ENCODE results near the gene SBK3.
"Not testable (repeated sequence)": the region's sequence is repeated elsewhere in the genome, so short reads cannot be mapped to it uniquely, and the experiment has no call there.

The SBK3 gene, protein sequence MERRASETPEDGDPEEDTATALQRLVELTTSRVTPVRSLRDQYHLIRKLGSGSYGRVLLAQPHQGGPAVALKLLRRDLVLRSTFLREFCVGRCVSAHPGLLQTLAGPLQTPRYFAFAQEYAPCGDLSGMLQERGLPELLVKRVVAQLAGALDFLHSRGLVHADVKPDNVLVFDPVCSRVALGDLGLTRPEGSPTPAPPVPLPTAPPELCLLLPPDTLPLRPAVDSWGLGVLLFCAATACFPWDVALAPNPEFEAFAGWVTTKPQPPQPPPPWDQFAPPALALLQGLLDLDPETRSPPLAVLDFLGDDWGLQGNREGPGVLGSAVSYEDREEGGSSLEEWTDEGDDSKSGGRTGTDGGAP

DNA sequence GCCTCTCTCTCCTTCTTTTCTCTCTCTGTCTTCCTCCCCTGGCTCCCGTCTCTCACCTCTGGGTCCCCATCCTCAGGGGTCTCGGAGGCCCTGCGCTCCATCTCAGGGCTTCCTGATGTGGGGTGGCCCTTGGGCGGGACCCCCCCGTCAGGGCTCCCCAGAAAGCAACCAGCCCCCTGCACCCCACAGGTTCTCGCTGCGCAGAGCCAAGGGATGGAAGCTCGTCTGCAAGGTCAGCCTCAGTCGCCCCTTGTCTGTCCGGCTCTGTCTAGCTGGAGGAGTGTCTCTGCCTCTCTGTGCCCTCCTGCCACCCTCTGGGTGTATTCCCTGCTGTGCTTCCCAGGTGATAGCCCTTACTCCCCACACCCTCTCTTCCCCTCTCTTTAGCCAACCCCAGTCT, at the start of gene SBK3:
TSS of gene SBK3 (minus strand) at position 101 of the 400 bp plus-strand sequence. CDS start at position 101, 0 bp downstream.
- no peak for DNase-seq (ENCODE audit: low read depth, low spot score)

DNA sequence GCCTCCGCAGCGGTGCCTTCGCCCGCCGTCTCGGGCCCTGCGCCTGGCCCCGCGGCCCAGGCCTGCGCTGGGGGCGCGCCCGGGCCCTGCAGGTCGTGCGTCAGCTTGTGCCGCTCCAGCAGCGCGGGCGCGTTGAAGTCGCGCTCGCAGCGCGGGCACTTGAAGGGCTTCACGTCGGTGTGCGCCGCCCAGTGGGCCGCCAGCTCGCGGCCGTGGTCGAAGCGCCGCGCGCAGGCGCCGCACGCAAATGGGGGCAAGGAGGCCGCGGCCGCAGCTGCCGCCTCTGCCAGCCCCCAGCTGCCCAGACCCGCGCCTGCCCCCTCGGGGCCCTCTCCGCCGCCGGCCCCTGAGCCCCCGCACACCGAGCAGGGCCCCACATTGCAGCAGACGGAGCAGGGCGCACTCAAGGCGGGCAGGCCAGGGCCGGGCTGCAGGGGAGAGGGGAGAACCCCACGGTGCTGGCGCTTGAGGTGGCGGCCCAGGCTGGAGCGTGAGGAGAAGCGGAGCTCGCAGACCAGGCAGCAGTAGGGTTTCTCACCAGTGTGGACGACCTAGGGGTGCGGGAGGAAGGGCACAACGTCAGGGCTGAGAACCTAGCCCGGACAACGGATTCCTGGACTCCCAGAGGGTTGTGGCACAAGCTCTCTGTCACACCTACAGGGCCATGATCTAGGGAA, 47.9 kb upstream of the SBK3 start:
- no peak for DNase-seq (ENCODE audit: low read depth, low spot score)

DNA sequence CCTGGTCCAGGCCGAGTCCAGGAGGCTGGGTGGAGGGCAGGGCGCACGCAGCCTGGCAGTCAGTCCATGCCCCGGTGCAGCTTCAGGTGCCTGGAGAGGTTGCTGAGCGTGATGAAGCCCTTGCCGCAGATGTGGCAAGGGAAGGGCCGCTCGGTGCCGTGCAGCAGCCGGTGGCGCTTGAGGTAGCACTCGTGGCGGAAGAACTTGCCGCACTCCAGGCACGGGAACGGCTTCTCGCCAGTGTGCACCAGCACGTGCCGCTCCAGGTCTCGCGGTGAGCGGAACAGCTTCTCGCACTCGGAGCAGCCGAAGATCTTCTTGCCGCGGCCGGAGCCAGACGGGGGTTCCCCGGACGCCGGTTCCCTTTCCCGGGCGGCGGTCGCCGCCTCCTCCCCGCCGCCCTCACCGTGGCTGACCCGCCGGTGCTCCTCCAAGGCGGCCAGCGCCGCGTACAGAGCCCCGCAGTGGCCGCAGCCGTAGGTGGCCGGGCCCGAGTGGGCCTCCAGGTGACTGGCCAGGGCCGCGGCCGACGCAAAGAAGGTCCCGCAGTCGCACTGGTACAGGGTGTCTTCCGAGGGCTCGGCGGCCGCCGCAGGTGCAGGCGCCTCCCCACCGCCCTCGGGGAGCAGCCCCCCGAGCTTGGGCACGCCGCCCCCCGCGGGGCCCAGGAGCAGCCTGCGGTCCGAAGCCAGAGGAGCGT, 47.2 kb upstream of the SBK3 start:
- DNase-seq (ENCODE audit: low read depth, low spot score), result no peak

DNA sequence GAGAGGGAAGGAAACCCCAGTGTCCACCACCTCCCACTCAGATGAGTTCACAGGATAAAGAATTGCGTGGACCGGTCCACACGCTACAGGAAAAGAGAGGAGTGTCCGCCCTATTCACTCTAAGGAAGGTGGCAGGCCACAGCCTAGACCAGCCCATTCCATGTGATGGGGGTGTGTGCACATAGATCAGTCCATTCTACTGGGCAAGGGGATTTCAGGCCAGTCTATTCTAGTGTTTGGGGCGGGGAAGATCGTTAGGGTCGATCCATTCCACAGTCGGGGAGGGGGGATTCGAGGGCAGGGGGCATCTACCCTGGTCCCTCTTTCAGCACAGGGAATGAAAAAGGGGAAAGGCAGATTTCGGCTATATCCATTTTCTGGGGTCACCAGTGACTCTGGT, 46.2 kb upstream of the SBK3 start:
- no peak for DNase-seq (ENCODE audit: low read depth, low spot score)

DNA sequence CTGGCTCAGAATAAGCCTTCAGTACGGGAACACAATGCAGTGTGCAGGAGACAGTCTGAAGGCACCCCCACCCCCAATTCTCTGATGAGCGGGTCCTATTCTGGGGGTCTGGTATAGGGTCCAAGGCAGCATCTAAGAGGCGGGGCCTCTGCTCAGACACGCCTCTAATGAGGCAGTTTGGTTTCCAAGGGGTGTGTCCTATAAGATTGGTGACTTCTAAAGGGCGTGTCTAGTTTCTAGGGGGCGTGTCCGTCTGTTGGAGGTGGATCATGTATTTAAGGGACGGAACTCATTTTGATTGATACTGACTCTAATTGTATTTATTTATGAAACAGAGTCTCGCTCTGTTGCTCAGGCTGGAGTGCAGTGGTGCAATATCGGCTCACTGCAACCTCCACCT, 45.3 kb upstream of the SBK3 start:
- no peak for DNase-seq (ENCODE audit: low read depth, low spot score)

DNA sequence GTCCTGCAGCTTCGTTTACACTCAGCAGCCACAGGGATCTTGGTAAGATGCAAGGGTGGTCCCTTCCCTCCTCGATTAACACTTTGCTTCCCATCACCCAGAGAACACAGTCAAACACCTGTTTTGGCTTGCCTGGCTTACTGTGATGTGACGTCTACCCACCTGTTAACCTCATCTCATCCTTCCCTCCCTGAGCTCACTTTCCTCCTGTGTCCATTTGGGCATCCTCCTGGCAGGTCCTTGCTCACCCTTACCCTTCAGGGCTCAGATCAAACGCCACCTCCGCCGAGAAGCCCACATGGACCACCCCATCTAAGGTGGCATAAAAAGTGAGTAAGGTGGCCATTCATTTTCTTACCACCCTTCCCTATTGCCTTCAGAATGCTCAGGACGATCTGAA, 44.8 kb upstream of the SBK3 start:
- DNase-seq (ENCODE audit: low read depth, low spot score), result no peak

DNA sequence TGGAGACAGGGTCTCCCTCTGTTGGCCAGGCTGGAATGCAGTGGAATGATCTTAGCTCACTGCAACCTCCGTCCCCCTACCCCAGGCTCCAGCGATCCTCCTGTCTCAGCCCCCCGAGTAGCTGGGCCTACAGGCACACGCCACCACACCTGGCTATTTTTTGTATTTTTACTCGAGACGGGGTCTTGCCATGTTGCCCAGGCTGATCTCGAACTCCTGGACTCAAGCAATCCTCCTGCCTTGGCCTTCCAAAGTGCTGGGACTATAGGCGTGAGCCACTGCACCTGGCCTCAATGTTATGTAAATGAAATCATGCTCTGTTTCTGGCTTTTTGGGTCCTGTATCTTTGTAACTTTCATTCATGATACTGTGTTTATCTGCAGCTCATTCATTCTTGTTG, 43.4 kb upstream of the SBK3 start:
- DNase-seq (ENCODE audit: low read depth, low spot score), result no peak

DNA sequence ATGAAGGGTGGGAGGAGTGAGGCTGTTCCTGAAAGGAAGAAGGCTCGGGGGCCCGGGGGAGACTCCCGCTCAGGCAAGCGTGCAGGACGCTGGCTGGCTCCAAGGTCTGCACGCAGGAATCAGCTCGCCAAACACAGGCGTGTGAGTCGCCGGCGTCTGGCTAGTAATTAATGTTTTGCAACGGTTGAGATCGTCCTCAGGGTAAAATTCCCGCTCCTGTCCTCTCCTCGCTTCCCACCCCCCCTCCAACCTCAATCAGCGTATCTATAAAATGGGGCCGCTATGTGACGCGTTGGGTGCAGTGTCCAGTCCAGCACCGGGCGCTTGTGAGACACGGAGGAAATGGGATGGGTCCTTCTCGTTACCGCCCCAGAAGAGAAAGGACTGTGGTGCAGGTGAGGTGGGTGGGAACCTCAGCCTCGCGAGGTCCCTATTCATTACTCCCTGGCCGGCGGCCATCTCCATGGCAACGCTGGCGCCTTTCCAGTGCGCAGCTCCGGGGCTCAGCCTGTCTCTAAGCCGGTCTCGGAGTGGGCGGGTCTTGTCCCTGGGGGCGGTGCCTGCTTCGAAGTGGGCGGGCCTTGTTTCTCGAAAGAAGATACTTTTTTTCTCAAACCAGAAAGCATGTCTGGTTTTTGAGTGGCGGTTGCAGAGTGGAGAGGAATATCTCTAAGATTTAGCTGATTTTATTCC, 41.8 kb upstream of the SBK3 start:
- DNase-seq (ENCODE audit: low read depth, low spot score), result peak; percentile 63

DNA sequence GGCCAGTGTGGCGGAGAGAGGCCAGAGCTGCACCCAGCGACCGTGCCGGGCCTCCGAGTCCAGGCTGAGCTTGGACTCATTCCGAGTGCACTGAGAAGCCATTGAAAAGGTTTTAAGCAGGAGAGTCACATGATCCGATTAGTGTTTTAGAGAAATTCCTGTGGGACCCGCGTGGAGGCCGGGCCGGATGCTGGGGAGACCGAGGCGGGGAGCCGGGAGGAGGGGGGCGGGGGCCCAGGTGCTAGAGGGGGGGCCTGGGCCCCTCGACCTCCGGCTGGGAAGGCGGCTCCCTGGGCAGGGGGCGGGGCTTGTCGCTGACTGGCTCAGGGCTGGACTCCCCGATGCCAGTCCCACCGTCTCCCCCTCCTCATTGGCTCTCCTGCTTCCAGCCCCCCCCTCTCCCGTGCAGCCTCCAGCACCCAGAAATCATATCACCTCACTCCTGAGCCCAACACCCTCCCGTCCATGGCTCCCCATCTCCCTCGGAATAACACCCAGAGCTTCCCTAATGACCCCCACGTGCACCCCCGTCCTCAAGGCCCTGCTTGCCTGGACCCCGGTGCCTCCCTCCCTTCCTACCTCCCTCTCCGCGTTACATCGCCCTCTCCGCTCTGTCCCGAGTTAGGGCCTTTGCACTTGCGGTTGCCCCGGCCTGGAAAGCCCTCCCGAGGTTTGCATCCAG, 40.5 kb upstream of the SBK3 start:
- peak; percentile 41 for DNase-seq (ENCODE audit: low read depth, low spot score)

DNA sequence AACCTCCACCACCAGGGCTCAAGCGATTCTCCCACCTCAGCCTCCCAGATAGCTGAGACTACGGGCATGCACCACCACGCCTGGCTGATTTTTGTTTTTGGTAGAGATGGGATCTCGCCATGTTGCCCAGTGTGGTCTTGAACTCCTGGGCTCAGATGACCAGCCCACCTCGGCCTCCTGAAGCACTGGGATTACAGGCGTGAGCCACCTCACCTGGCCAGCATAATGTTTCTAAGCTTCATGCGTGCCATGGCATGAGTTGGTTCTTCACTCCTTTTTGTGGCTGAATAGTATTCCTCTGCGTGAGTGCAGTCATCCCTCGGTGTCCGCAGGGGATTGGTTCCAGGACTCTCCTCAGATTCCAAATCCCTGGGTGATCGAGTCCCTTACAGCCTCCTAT, 39.5 kb upstream of the SBK3 start:
- DNase-seq (ENCODE audit: low read depth, low spot score), result no peak

DNA sequence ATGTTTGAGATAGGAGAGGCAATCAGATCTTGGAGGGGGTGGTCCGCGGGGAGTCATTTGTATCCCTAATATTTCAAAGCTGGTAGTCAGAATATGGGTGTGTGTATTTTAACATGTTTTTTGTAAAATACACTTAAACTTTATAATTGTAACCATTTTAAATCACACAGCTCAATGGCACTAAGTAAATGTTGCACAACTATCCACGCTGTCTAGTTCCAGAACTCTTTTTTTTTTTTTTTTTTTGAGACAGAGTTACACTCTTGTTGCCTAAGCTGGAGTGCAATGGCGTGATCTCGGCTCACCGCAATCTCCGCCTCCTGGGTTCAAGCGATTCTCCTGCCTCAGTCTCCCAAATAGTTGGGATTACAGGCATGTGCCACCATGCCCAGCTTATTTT, 38.6 kb upstream of the SBK3 start:
- not testable (repeated sequence) for DNase-seq (ENCODE audit: low read depth, low spot score)

DNA sequence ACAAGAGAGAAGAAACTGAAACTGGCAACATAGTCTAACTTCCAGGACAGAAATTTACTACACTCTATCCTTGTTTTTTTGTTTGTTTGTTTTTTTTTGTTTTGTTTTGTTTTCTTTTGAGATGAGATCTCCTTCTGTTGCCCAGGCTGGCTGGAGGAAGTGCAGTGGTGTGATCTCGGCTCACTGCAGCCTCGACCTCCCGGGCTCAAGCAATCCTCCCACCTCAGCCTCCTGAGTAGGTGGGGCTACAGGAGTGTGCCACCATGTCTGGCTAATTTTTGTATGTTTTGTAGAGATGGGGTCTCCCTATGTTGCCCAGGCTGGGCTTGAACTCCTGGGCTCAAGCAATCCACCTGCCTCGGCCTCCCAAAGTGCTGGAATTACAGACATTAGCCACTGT, 36.9 kb upstream of the SBK3 start:
- not testable (repeated sequence) for DNase-seq (ENCODE audit: low read depth, low spot score)

DNA sequence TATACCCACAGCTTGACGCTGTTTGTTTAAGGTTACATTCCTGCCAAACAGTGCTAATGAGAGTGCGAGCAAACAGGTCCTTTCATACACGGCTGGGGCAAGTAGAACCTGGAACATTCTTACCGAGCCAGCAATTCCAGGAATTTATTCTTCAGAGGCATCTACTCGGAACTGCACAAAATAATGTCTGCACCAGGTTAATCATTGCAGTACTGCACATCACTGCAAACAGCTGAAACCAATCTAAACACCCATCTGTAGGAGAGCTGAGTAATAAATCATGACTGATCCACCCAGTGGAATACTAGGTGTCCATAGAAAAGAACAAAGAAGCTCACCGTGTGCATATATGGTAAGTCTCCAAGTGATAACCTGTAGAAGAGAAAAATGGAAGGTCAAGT, 36.5 kb upstream of the SBK3 start:
- DNase-seq (ENCODE audit: low read depth, low spot score), result no peak

DNA sequence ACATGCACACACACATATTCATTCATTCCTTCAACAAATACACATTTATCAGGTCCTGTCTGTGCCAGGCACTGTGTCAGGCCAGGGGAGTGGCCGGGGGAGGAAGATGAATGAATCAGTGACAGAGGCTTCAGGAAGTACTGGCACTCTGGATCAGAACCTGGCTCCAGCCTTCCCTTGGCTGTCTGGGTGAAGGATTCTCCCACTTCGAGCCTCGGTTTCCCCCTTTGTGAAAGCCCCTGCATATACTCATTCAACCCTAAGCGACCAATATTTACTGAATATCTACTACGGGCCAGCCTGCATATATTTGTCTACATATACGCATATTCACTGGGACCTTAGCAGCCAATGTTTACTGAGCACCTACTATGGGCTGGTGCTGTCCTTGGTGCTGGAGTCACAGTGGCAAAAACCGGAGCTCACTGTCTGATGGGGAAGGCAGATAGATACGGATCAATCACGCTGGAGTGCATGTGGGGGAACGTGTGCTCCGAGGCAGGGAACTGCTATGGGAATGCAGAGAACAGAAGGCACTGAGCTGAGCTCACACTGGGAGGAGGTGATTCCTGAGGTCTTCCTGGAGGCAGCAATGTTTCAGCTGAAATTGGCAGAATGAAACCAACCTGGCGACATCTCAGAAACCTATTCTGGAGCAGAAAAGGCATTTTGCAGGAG, 35.9 kb upstream of the SBK3 start:
- no peak for DNase-seq (ENCODE audit: low read depth, low spot score)

DNA sequence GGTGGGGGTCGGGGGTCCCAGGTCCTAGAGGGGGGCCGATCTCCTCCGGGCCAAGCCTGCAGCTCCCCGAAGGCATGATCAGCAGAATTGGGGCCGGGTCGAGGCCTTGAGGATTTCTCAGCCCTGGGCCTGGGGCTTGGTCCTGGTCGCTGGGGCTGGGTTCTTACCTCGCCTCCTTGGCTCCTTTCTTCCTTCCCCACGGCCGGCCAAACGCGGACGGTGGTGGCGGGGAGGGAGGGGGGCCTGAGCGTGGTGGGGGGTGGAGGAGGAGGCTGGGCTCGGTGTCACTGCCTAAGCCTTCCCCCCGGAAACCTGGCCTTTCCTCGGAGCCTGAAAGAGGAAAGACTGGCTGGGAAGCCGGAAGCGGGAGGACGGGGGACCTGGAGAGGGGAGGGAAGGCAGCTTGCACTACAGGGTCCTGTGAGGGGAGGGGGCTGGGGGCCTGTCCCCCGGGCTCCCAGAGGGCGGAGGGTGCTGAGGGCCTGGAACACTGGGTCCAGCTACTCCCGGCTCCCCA, 35.3 kb upstream of the SBK3 start, which contains the start of gene ZNF579:
TSS of gene ZNF579 (minus strand) at position 221 of the 517 bp plus-strand sequence. CDS start 1,209 bp downstream, outside the sequence.
- DNase-seq (ENCODE audit: low read depth, low spot score), result peak; percentile 30

DNA sequence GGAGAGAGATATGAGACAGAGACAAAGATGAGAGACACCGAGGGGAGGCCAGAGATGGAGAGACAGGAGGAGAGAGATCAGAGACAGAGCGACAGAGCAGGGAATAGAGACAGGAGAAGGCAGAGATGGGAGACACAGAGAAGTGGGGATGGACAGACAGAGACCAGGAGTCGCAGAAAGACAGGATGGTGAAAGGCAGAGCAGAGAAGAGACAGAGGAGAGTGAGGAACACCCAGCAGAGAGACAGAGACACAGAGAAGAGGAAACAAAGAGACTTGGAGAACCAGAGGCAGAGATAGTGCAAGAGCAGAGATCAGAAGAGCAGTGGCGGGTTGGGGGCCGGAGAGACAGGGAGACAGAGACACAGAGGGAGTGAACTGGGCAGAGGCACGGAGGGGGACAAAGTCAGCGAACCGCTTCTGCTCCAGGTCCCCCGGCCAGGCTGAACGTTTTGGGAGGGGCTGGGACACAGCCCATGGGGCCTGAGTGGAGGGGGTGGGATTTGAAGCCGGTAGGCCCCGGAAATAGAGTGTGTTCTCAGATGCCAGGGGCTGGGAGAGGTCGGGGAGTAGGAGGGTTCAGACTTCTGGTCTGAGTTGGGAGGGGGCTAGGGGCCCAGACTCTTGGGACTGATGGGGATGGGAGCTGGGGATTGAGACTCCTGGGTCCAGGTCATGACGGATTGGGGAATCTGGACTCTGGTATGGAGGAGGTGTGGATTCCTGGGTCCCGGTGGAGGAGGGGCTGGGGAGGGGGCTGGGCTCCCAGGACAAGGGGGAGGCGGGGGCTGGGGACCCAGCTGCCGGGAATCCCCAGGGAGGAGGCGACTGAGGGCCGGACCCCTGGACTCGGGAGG, 34.7 kb upstream of the SBK3 start:
- DNase-seq (ENCODE audit: low read depth, low spot score), result no peak

DNA sequence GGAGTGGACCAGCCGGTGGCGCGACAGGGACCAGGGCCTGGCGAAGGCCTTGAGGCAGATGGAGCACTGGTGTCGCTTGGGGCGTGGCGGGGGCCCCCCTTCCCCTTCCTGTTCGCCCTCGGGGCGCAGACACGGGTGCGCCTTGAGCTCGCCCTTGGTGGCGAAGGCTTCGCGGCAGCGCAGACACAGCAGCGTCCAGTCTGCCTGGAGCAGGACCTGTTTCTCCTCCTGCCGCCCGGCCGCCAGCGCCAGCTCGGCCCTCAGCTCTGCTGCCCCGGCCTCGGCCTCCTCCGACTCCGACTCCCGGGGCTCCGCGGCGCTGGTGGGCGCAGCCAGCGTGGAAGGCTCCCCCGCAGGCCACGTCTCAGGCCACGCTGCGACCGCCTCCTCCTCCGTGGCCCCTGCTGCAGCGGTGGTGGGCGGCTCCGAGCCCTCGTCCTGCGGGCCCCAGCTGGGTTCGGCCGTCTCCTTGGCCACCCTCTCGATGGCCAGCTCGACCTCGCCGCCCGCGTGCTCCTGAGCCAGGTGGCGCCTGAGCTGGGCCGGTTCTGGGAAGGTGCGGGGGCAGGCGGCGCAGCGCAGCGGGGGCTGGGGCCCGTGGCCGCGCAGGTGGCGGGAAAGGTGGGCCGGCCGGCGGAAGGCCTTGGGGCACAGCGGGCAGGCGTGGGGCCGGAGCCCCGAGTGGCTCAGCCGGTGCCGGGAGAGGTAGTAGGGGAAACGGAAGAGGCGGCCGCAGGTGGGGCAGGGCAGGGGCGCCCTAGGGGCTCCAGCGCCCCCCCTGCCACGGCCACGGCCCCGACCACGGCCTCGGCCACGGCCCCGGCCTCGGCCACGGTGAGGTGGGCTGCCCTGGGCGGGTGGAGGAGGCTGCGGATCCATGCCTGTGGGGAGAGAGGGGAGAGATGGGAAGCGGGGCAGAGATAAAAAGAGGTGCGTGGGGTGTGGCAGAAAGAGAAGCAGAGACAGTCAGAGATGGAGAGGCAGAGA, 33.7 kb upstream of the SBK3 start:
- DNase-seq (ENCODE audit: low read depth, low spot score), result no peak

DNA sequence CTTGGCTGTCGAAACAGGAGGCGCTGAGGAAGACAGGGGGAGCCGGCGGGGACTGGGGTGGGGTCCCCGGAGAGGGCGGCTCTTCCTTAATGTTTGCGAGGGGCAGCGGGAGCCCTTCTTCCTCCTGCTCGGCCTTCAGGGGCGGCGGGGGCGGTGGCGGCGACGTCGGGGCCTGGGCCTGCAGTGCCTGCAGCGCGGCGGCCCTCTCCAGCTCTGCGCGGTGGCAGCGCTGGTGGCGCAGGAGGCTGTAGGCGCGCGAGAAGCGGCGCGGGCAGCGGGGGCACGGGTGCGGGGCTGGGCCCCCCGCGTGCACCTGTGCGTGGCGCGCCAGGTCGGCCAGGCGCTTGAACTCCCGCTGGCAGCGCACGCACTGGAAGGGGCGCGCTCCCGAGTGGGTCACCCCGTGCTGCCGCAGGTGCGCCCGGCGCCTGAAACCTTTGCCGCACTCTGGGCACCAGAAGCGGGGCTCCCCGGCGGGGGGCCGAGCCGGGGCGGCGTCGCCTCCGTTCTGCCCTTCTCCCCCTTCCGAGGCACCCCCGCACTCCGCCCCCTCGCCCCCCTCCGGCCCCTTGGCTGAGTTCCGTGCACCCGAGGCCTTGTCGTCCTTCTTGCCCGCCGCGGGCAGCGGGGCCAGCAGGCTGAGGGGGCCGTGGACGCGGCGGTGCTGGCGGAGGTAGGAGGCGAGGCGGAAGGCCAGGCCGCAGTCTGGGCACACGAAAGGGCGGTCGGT, 32.9 kb upstream of the SBK3 start:
- DNase-seq (ENCODE audit: low read depth, low spot score), result no peak
